HG03095 (cell line): Measurements from ENCODE around the gene ZNF717.
"Not testable (repeated sequence)": the region's sequence is repeated elsewhere in the genome, so short reads cannot be mapped to it uniquely, and the experiment has no call there.

Source experiments
- ATAC-seq: cut with Tn5 transposase; IDR thresholded peaks from one replicate; pipeline ENCODE4 v1.9.1; 2021; ENCODE audit warnings: moderate library complexity; ENCODE audit not compliant: unreplicated experiment

The ZNF717 gene

DNA sequence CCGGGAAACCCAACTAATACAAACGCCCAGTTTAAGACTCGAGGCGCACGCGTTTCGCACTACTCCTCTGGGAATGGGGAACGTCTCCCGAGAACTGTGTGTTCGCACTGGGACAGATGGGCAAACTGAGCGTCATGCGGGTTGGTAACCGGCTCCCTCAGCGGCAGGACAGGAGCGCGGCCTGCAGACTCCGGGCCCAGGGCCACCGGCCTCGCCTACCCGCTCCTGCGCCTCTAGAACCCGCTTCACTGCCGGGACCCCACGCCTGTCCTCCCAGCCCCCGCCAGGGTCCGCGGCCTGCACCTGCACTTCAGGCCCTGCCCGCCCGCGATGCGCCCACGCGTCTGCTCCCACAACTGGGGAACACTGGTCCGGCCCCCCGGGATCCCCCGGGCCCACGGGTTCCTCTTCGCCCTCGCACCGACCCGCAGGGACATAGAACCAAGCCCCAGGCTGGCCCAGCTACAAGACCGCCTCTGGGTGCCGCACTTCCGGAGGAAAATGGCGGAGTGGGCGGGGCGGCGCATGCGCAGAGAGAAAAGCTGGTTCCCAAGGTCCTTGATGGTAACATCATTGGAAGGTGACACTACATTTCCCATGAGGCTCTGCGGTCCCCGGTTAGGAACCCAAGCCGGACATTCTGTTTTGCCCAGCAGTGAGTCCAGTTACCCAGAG lies at the start of gene ZNF717:
ZNF717 (minus strand) TSS at position 469 of the 675 bp plus-strand sequence. CDS start 2,187 bp downstream, outside the sequence.
- ATAC-seq: not testable (repeated sequence)

DNA sequence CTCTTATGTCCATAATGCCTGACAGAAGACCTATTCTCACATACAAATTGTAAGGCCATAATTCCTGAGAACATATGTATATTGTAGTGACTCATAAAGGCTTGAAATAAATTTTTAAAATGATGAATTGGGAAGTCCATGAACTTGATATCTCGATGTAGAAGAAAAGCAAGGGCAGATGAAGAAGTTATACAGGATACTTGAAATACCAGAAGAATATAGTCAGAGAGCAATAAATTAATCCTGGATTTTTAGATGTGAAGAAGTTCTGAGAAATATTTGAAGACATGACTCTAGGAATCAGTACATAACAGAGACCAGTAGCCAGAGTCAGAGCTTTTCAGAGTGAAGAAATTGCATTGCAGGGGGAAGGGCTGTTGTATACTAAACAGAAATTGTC lies 45.7 kb upstream of the ZNF717 start:
- ATAC-seq: not testable (repeated sequence)

DNA sequence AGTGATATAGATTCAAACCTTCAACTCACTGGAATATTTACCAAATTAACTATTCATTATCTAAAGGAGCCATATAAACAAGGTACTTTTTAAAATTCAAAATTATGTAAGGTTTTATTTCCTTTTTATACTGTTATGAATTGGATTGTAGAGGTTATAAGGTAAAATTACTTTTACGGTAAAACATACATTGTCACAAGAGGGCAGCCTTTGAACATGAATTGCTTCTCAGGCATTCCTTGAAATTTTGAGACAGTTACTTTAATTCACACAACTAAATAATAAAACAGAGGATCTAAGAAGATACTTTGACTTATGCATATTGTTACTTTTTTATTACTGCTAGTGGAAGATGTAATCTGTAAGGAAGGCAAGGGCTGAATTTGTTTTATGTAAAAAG lies 32.7 kb upstream of the ZNF717 start:
- ATAC-seq: not testable (repeated sequence)

DNA sequence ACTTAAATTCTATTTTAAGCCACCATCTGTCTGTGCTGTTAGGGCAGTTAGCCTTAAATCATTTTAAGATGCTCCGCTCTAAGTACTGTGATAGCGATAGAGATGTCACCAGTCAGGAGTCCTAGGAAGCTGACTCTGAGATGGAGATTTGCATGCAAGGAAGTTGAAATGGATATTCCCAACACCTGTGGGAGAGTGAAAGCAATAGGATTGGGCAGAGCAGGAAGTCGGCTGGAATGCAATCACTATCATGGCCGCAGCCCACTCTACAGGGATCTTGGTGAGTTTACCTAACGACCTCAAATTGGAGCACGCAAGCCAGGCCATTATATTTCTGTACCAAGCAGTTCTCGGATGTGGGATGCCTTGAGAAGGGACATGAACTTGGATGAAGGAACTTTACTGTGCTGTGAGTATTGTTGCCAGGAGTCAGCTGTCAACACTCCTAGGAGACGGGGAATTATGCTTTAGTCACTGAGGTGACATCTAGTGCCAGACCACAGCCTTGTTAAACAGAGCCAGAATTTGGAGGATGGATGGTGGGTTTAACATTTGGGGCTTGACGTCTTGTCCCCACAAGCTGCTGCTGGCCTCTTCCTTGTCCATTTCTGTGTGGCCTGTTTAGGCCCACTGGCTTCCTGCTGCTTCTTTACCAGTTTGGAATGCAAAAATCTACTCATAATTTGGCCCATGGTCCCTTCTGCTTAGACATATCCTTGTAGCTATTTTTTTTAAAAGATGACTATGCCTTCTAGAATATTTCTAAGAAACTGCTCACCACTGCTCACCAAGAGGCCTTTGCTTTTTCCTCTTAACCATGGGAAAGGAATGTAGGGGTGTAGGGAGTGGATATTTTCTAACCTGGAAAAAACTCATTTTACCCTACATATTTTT lies 31.2 kb upstream of the ZNF717 start:
- not testable (repeated sequence) for ATAC-seq

DNA sequence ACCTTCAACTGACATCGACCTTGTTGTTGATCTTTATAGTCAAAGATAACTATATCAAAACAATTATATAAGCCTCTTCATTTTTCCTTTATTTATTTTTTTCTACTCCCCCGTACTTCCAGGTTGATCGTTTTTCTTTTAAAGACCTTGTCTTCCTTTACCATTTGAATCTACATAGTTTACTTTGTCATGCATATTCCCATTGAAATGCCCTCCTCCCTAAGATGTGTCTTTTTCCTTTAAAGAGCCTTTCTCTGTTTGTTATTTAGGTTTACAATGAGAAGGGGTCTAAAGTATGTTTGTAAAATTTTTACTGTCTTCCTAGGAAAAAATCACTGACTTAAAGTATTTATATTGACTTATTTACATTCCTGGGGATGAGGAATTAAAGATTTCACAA lies 29.4 kb upstream of the ZNF717 start:
- ATAC-seq: no peak

DNA sequence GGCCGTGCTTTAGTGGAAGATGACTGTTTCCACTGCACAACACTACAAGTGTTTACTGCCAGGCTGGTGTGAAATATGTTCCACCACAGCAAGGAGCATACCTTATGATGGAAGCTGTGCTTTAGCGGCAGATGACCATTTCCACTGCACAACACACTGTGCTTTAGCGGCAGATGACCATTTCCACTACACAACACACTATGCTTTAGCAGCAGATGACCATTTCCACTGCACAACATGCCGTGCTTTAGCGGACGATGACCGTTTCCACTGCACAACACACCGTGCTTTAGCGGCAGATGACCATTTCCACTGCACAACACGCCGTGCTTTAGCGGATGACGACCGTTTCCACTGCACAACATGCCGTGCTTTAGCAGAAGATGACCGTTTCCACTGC lies 2.8 kb downstream of the ZNF717 start:
- no peak for ATAC-seq

DNA sequence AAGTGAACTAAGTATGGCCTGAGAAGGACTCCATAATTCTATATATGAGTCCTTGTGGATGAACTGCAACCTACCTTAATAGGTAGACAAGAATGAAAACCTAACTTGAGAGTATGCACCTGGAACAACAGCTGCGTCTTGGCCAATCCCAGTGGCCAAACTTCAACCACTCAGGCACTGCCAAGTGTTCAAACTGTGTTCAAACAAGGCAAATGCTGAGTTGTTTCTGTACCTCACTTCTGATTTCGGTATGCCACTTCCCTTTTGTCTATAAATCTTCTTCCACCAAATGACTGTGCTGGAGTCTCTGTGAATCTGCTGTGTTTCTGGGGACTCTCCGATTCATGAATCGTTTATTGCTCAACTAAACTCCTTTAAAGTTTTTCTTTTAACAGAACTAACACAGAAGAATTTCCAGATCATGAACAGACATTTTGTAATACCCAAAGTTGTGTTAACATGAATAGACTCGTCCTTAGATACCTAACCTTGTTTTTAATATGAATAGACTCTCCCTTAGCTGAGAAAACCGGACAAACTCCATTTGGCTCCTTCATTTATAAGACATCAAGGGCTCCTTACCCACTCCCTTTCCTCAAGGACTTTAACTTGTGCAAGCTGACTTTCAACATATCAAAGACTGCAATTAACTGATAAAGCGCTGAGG lies 4.1 kb downstream of the ZNF717 start:
- ATAC-seq: no peak

DNA sequence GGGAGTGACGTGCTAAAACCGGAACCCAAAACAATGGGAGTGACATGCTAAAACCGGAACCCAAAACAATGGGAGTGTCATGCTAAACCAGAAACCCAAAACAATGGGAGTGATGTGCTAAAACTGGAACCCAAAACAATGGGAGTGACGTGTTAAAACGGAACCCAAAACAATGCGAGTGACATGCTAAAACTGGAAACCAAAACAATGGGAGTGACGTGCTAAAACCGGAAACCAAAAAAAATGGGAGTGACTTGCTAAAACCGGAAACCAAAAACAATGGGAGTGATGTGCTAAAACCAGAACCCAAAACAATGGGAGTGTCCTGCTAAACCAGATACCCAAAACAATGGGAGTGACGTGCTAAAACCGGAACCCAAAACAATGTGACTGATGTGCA lies 7.6 kb downstream of the ZNF717 start:
- not testable (repeated sequence) for ATAC-seq

DNA sequence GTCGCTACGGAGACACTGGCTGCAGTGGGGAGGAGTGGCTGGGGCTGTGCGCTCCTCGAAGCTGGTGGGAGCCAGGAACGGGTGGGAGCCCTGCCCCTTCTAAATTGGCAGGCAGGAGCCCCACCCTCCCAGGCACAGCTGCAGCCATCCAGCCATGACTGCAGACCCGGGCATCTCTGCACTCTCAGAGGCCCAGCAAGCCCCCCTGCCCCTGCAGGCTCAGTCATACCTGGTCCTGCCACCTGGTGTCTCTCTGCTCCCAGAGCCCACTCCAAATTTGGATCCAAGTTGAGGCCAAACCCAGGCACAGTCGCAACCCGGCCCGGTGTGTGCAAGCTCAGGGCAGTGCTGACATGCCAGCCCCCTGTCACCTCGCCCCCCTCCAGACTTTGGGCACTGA lies 13.7 kb downstream of the ZNF717 start:
- not testable (repeated sequence) for ATAC-seq

DNA sequence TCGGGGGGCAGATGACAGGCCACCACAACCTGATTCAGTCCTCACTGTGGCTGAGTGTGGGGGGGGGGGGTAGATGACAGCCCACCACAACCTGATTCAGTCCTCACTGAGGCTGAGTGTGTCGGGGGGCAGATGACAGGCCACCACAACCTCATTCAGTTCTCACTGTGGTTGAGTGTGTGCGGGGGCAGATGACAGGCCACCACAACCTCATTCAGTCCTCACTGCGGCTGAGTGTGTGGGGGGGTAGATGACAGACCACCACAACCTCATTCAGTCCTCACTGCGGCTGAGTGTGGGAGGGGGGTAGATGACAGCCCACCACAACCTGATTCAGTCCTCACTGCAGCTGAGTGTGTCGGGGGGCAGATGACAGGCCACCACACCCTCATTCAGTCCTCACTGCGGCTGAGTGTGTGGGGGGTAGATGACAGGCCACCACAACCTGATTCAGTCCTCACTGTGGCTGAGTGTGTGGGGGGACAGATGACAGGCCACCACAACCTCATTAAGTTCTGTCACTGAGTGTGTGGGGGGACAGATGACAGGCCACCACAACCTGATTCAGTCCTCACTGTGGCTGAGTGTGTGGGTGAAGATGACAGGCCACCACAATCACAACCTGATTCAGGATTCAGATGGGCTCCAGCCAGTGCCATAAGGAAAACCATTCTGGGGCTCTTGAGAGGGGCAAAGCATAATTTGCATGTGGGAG lies 16.9 kb downstream of the ZNF717 start:
- no peak for ATAC-seq

DNA sequence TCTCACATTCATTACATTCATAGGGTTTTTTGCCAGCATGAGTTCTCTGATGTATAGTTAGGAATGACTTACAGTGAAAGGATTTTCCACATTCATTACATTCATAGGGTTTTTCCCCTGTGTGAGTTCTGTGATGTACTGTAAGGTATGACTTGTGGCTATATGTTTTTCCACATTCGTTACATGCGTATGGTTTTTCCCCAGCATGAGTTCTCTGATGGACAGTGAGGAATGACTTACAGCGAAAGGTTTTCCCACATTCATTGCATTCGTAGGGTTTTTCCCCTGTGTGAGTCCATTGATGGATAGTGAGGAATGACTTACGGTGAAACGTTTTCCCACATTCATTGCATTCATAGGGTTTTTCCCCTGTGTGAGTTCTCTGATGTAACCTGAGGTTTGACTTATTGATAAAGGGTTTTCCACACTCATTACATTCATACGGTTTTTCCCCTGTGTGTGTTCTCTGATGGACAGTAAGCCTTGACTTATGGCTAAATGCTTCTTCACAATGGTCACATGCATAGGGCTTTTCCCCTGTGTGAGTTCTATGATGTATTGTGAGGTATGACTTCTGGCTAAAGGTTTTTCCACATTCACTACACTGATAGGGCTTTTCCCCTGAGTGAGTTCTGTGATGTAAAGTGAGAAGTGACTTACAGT lies 47.4 kb downstream of the ZNF717 start:
- ATAC-seq: no peak

DNA sequence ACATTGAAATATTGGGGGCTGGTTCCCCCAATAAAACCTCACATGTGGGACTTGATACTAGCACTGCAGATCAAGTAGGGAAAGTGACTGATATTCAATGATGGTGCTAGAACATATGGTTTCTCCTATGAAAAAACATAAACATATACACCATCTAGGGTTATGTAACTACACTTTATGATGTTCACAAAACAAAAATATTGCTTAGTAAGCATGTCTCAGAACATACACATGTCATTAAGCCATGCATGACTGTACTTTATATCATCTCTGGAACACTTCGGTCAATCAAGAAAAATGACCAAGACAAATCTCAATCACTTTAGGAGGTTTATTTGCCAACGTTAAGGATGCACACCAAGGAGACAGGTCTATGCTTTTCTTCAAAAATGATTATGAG lies 57.4 kb downstream of the ZNF717 start:
- ATAC-seq: no peak

DNA sequence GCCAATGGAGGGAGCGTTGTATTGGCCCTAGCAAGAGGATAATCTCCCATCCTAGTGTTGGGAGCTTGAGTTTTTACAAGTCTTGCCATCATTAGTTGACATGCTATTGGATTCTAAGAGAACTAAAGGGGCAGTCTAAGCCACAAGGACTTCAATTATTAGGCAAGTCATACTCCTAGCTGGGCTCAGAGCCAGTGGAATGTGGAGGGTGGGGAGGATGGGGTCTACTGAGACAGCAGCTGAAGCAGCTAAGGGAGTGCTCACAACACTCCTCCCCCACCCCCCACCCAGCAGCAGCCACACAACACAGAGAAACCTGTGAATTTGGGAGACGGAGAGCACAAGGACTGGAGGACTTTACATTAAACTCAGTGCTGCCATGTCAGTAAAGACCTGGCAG lies 93.3 kb downstream of the ZNF717 start:
- ATAC-seq: no peak

DNA sequence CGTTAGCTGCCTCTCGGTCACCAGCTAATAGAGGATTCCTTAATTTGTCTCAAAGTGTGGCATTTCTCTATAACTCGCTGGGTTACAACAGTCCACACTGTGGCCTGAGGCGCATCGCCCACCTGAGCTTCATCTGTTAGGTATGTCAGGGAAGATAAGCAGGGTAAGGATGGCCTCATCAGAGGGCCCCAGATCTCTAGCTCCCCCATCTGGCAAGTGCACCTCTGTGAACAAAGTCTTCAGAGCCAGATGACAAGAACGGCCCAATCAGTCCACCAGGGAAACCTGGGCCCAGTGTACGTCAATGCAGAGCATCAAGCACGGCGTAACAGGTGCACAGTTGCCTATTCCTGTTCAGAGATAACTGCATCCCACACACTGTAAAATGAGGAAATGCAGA lies 98.0 kb downstream of the ZNF717 start:
- ATAC-seq: no peak
